Measurements from ENCODE around the gene STRA8.
A peak's percentile ranks its signal among the peaks of the same experiment; 100 is the strongest.

GRCh38 chr7:135211179-135211945, 22.3 kb upstream of the STRA8 start, which contains the start of gene WDR91:
- peak in 1 of 6 experiments; percentile 17 for TF ChIP-seq CTCF (IDR thresholded peaks at IDR 0.05)
- TF ChIP-seq POLR2A (IDR thresholded peaks at IDR 0.05), result peak; percentile 38 to 78
